ENCODE measurements around the gene PVALB.
A peak's percentile ranks its signal among the peaks of the same experiment; 100 is the strongest.

Gene PVALB

DNA sequence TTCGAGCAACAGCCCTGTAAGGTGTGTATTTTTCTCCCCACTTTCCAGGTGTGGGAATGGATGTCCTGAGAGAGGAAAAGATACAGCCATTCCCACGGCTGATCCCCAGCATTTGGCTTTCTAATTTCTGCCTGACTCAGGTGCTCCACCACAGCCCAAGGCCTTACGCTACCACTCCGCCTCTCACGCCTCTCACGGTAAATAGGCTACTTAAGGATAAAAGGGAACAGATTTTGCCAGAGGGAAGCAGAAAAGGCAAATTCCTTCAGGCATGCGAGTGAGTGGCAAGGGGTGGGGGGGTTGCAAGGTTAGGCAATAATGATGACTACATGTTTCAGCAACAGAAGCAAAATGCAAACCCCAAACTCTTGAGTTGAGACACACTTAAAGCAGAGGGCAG is 9.2 kb downstream of the PVALB start:
- H3K4me1 ChIP-seq (ENCODE audit: insufficient read depth, low read length), result no peaks in the 10 kb centered on the region
- no peak overlapping the region for H3K27ac ChIP-seq (ENCODE audit: low read length)
- no peaks in the 10 kb centered on the region for H3K36me3 ChIP-seq (ENCODE audit: insufficient read depth, low read depth, low read length)
- H3K27me3 ChIP-seq (ENCODE audit: insufficient read depth, low read length), result no peaks in the 10 kb centered on the region; the same call in none of the 2 replicates
- no peaks in the 10 kb centered on the region for H3K9me3 ChIP-seq (ENCODE audit: insufficient read depth, low read depth, low read length)
- H3K4me3 ChIP-seq (ENCODE audit: low read length), result no peak overlapping the region
- H3K9ac ChIP-seq (ENCODE audit: low read depth, low read length), result no peak overlapping the region

DNA sequence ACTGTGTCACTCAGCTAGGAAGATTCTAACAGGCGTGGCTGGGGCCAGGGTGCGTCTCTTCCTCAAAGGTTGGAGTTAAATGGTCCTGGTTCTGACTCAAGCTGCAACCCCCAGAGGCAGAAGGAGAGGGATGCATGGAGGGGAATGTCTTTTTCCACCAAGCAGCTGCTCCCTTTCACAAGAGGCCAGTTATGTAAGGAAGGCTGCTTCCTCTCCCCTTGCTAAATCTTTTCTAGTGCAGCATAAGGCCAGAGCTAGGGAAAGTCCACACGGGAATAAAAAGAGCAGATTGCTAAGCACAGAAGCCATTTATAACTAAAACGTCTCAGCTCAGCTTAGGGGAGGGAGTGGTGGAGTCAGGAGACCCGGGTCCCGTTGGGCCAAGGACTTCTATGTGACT is 10.0 kb downstream of the PVALB start:
- Histone ChIP-seq H3K27ac (ENCODE audit: low read length) (no peak overlapping the region), H3K4me1 (ENCODE audit: insufficient read depth, low read length) (no peaks in the 10 kb centered on the region), H3K4me3 (ENCODE audit: low read length) (no peak overlapping the region), H3K9me3 (ENCODE audit: insufficient read depth, low read depth, low read length) (no peaks in the 10 kb centered on the region), H3K36me3 (ENCODE audit: insufficient read depth, low read depth, low read length) (no peaks in the 10 kb centered on the region), H3K27me3 (ENCODE audit: insufficient read depth, low read length) (no peaks in the 10 kb centered on the region; the same call in 1 of the 2 replicates), H3K9ac (ENCODE audit: low read depth, low read length) (no peak overlapping the region)

DNA sequence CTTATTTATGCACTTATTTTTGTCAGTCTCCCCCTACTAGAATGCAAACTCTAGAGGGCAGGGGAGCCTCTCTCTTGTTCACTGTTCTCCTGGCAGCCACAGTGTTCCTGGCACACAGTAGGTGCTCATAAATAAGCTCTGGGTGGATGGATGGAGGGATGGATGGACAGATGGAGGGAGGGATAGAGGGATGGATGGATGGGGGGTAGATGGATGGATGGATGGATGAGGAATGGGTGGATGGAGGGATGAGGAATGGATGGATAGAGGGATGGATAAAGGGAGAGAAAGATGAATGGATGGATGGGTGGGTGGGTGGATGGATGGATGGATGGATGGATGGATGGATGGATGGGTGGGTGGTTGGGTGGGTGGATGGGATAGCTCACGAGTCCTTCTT is 13.5 kb downstream of the PVALB start:
- Histone ChIP-seq H3K27me3 (ENCODE audit: insufficient read depth, low read length) (no peaks in the 10 kb centered on the region; the same call in 1 of the 2 replicates), H3K27ac (ENCODE audit: low read length) (no peak overlapping the region), H3K36me3 (ENCODE audit: insufficient read depth, low read depth, low read length) (no peaks in the 10 kb centered on the region), H3K4me3 (ENCODE audit: low read length) (no peak overlapping the region), H3K9me3 (ENCODE audit: insufficient read depth, low read depth, low read length) (no peaks in the 10 kb centered on the region), H3K4me1 (ENCODE audit: insufficient read depth, low read length) (peaks cover under 1% of the 10 kb centered on the region; the same call in 1 of the 2 replicates), H3K9ac (ENCODE audit: low read depth, low read length) (no peak overlapping the region)

DNA sequence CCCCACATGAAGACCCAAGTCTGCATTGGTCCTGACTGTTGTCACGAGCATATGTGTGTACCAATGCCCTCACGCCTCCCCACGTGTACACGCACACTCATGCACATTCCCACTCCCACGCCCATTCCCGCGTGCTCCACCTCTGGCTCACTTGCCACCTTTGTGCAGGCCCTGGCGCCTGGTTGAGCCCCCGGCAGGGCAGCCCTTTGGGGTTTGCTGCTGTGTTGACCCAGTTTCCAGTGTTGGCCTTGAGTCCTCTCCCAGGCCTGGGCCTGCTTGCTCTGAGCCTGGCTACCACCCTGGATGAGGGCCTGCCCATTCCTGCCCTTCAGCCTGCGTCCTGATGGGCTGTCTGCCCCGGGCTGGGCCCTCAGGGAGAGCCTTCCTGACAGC is 18.2 kb downstream of the PVALB start:
- Histone ChIP-seq H3K27ac (ENCODE audit: low read length) (no peak overlapping the region), H3K9ac (ENCODE audit: low read depth, low read length) (no peak overlapping the region), H3K4me3 (ENCODE audit: low read length) (no peak overlapping the region), H3K4me1 (ENCODE audit: insufficient read depth, low read length) (peaks cover 25% of the 10 kb centered on the region; the same call in 1 of the 2 replicates), H3K36me3 (ENCODE audit: insufficient read depth, low read depth, low read length) (no peaks in the 10 kb centered on the region), H3K27me3 (ENCODE audit: insufficient read depth, low read length) (no peaks in the 10 kb centered on the region; the same call in 1 of the 2 replicates), H3K9me3 (ENCODE audit: insufficient read depth, low read depth, low read length) (no peaks in the 10 kb centered on the region)

DNA sequence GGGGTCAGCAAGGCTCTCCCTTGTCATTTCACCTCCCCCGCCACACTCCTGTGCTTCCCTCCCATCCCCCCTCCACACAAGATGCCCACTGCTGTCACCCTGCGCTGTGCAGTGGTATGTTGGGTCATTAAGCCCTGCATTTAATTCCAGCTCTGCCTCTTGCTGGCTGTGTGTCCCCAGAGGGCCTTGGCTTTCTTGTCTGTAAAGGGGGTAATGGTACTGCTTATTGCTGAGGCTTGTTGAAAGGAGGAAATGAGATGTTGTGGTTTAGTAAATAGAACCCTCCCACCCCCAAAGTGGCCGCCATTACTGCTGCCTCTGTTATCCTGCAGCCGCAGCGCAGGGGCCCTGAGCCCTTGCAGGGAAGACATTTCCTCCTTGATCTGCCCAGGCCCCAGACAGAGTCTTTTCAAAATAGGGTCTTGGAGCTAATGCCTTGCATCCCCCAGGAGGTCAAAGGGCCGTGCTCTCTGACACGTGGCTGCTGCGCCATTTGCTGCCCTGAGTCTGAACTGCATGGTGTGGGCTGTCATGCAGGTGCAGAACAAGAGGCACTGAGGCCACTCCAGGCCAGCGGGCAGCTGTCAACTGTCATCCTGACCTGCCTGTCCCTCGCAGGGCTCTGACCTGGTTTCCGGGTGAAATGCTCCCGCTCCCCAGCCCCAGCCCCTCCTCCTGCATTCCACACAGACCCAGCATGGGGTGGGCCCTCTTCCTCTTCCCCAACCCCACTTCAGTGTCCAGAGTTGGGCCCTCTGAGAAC is 18.7 kb downstream of the PVALB start:
- Histone ChIP-seq H3K27ac (ENCODE audit: low read length) (no peak overlapping the region), H3K9ac (ENCODE audit: low read depth, low read length) (no peak overlapping the region), H3K4me1 (ENCODE audit: insufficient read depth, low read length) (peaks cover 25% of the 10 kb centered on the region; the same call in 1 of the 2 replicates), H3K9me3 (ENCODE audit: insufficient read depth, low read depth, low read length) (no peaks in the 10 kb centered on the region), H3K36me3 (ENCODE audit: insufficient read depth, low read depth, low read length) (no peaks in the 10 kb centered on the region), H3K4me3 (ENCODE audit: low read length) (no peak overlapping the region), H3K27me3 (ENCODE audit: insufficient read depth, low read length) (no peaks in the 10 kb centered on the region; the same call in 1 of the 2 replicates)

DNA sequence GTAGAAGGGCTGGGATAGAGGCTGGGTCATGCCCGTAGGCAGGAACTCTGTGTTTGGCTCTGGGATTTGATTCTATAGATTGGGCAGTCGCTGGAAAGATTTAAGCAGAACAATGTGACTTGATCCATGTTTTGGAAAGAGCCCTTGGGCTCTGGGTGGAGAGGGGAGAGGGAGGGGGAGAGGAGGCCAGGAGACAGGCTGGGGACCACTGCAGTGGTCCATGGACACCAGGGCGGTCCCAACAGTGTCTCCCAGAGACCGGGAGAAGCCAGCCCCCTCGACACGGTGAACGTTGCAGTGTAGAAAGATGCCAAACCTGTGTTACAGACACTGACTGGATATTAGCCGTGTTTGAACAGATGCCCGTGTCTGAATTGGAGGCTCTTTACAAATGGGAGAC is 19.5 kb downstream of the PVALB start:
- no peaks in the 10 kb centered on the region for H3K36me3 ChIP-seq (ENCODE audit: insufficient read depth, low read depth, low read length)
- H3K27me3 ChIP-seq (ENCODE audit: insufficient read depth, low read length), result no peaks in the 10 kb centered on the region
- H3K4me3 ChIP-seq (ENCODE audit: low read length), result no peak overlapping the region
- peaks cover 25% of the 10 kb centered on the region; the same call in 1 of the 2 replicates for H3K4me1 ChIP-seq (ENCODE audit: insufficient read depth, low read length)
- no peak overlapping the region; the same call in 1 of the 2 replicates for H3K9ac ChIP-seq (ENCODE audit: low read depth, low read length)
- no peaks in the 10 kb centered on the region for H3K9me3 ChIP-seq (ENCODE audit: insufficient read depth, low read depth, low read length)
- H3K27ac ChIP-seq (ENCODE audit: low read length), result no peak overlapping the region

DNA sequence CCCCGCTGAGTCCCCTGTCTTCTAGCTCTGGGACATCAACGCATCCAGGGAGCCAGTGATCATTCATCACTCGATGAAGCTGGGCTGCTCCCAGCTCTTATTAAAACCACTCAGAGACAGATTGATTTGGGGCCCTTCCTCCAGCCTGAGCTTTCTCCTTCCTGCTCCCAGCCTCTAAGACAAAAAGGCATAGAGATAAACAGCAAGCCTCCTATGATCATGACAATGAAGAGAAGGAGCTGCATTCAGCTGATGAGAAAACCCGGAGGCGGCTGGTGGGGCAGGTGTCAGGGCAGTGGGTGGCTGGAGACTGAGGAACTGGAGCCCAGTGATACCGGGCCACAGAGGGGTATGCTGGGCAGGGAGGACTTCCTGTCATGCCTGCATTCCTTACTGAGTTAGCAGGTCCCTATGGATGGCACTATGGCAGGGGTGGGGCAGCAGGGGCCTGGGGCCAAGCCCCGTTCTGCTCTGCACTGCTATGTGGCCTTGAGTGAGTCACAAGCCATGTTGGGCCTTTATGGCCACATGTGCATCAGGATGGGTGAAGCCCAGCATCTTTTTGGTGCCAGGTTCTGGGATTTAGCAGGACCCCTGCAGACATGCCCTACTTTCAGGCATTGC is 20.2 kb downstream of the PVALB start:
- Histone ChIP-seq H3K9ac (ENCODE audit: low read depth, low read length) (no peak overlapping the region; the same call in 1 of the 2 replicates), H3K27ac (ENCODE audit: low read length) (no peak overlapping the region), H3K9me3 (ENCODE audit: insufficient read depth, low read depth, low read length) (no peaks in the 10 kb centered on the region), H3K27me3 (ENCODE audit: insufficient read depth, low read length) (no peaks in the 10 kb centered on the region), H3K4me3 (ENCODE audit: low read length) (peak overlapping the region; percentile 25; the same call in 1 of the 2 replicates), H3K4me1 (ENCODE audit: insufficient read depth, low read length) (peaks cover 25% of the 10 kb centered on the region; the same call in 1 of the 2 replicates), H3K36me3 (ENCODE audit: insufficient read depth, low read depth, low read length) (no peaks in the 10 kb centered on the region)

DNA sequence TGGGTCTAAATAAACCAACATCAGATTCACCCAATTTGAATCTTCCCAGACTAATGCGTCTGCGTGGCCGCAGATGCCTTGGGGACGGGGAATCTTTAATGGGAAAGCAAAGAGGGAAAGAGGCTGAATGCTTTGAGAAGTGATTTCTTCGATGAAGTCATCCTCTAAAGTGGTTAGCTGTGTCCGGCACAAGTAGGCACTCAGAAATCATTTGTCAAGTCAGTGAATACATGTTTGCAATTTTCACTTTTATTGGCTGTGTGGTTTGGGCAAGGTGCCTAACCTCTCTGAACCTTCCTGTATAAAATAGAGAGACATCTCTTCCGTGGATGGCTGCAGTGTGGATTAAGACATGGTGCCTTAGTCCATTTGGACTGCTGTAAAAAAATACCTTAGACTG is 21.2 kb downstream of the PVALB start:
- no peaks in the 10 kb centered on the region for H3K36me3 ChIP-seq (ENCODE audit: insufficient read depth, low read depth, low read length)
- H3K27me3 ChIP-seq (ENCODE audit: insufficient read depth, low read length), result no peaks in the 10 kb centered on the region
- H3K9ac ChIP-seq (ENCODE audit: low read depth, low read length), result no peak overlapping the region; the same call in 1 of the 2 replicates
- no peak overlapping the region for H3K27ac ChIP-seq (ENCODE audit: low read length)
- peaks cover 25% of the 10 kb centered on the region; the same call in 1 of the 2 replicates for H3K4me1 ChIP-seq (ENCODE audit: insufficient read depth, low read length)
- no peak overlapping the region for H3K4me3 ChIP-seq (ENCODE audit: low read length)
- H3K9me3 ChIP-seq (ENCODE audit: insufficient read depth, low read depth, low read length), result no peaks in the 10 kb centered on the region

DNA sequence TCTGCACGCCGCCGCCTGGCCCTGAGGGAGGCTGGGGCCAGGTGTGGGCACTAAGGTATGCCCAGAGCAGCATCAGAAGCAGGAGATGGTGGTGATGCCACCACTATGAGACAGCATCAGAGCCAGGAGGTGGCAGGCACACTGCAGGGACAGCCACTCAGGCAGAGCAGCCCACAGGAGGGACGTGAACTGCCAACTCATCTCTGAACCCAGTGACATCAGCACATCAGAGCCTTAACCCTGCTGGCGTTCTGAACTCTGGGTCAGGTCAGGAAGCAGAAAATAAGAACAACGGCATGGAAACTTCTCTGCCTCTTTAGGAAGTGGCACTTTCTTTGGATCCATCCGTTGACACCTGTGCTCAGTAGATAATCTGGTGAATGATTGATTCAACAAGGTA is 26.2 kb downstream of the PVALB start:
- Histone ChIP-seq H3K27me3 (ENCODE audit: insufficient read depth, low read length) (no peaks in the 10 kb centered on the region), H3K36me3 (ENCODE audit: insufficient read depth, low read depth, low read length) (no peaks in the 10 kb centered on the region), H3K9ac (ENCODE audit: low read depth, low read length) (no peak overlapping the region), H3K27ac (ENCODE audit: low read length) (no peak overlapping the region), H3K9me3 (ENCODE audit: insufficient read depth, low read depth, low read length) (no peaks in the 10 kb centered on the region), H3K4me1 (ENCODE audit: insufficient read depth, low read length) (peaks cover 3% of the 10 kb centered on the region; the same call in 1 of the 2 replicates), H3K4me3 (ENCODE audit: low read length) (no peak overlapping the region)

DNA sequence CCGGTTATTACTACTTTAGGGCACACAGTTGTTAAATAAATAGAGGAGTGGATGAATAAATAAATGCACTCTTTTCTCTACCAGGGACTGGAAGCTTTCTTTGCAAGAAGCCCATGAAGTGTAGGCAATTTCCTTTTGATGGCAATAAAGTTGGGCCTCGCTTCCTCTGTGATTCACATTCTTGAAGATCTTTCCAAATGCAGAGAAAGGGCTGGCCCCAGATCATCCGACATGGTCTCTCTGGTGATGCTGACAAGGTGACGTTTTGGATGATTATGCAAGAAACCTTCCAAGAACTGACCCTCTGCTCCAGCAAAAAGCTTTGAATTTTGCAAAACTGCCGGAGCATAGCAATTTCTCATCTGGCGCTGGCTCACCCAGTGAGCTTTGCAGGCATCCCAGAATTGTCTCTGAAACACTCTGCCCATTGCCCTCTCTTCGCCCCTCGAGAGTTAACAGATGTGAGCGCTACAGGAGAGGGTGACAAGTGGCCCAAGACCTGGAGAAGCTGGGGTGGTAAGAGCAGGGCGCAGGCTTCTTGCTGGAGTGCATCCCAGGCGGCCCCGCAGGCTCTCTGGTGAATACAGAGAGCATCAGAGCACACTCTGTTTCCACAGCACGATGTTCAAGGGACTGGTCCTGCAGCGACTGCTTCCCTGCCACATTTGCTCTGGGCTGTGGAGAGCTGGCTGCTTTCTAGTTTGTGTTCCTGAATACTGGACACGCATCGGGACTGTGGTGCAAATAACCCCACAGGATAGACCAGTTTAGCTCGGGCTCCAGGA is 29.4 kb downstream of the PVALB start:
- Histone ChIP-seq H3K4me1 (ENCODE audit: insufficient read depth, low read length) (peaks cover 3% of the 10 kb centered on the region; the same call in 1 of the 2 replicates), H3K4me3 (ENCODE audit: low read length) (no peak overlapping the region), H3K27ac (ENCODE audit: low read length) (no peak overlapping the region), H3K9ac (ENCODE audit: low read depth, low read length) (no peak overlapping the region), H3K36me3 (ENCODE audit: insufficient read depth, low read depth, low read length) (no peaks in the 10 kb centered on the region), H3K27me3 (ENCODE audit: insufficient read depth, low read length) (peaks cover 11% of the 10 kb centered on the region), H3K9me3 (ENCODE audit: insufficient read depth, low read depth, low read length) (no peaks in the 10 kb centered on the region)

DNA sequence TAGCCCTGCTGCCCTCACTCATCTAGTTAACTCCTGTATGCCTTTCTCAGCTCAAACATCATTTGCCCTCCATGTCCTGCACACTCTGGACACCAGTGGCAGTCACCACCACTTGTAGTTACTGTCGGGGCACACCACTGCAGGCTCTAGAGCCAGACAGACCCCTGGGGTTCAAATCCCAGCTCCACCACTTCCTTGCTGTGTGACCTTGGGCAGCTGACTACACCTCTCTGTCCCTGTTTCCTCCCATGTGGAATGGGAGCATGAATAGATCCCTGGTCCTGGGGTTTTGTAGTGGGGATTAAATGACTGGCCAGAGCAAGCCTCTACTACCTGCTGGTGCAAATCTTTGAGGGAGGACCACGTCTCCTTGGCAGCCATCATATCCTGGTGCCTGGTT is 33.1 kb downstream of the PVALB start:
- Histone ChIP-seq H3K27me3 (ENCODE audit: insufficient read depth, low read length) (peaks cover 19% of the 10 kb centered on the region), H3K4me3 (ENCODE audit: low read length) (no peak overlapping the region)

More for the DNA sequence above, 33.1 kb downstream of the PVALB start:
- Histone ChIP-seq H3K9ac (ENCODE audit: low read depth, low read length) (no peak overlapping the region), H3K9me3 (ENCODE audit: insufficient read depth, low read depth, low read length) (peaks cover under 1% of the 10 kb centered on the region; the same call in 1 of the 2 replicates), H3K36me3 (ENCODE audit: insufficient read depth, low read depth, low read length) (no peaks in the 10 kb centered on the region), H3K4me1 (ENCODE audit: insufficient read depth, low read length) (peaks cover 6% of the 10 kb centered on the region; the same call in 1 of the 2 replicates), H3K27ac (ENCODE audit: low read length) (no peak overlapping the region)
